Fibroblast of skin of abdomen (primary cell): ENCODE measurements around the gene EXOC3L1. TPM values are rescaled to one million over a fixed set of nuclear protein-coding genes. Genes with fewer than 3 reads are reported as not detected.

Source experiments
- DNase-seq: peaks from one replicate; pipeline ENCODE4 v3.0.0-alpha.2; 2013
- polyA plus RNA-seq, 2 experiments: library from polyadenylated mRNA; unstranded; fragments of 120-200 nt; gene quantifications; one replicate each; pipeline ENCODE4 v1.2.1, GENCODE V29; 2013; ENCODE audit not compliant: insufficient read length in 2 of 2

The EXOC3L1 gene
- 0.42 TPM for polyA plus RNA-seq (2013, experiment 1 of 2; ENCODE audit: insufficient read length)
- polyA plus RNA-seq (2013, experiment 2 of 2; ENCODE audit: insufficient read length) = 0.32 TPM

GRCh38 chr16:67190041-67190440, at the start of gene EXOC3L1:
TSS of gene EXOC3L1 (minus strand) at chr16:67190136. CDS start at chr16:67189676, 460 bp downstream.
- DNase-seq = no peak

- DNase-seq = no peak
Observed at GRCh38 chr16:67238806-67239470, 49.0 kb upstream of the EXOC3L1 start.

- no peak for DNase-seq
Observed at GRCh38 chr16:67238278-67238575, 48.3 kb upstream of the EXOC3L1 start.

- DNase-seq = no peak
Observed at GRCh38 chr16:67237396-67238277, 47.7 kb upstream of the EXOC3L1 start.

GRCh38 chr16:67236563-67237395, 46.8 kb upstream of the EXOC3L1 start:
- peak; percentile 34 for DNase-seq

- DNase-seq = no peak
Observed at GRCh38 chr16:67235816-67236562, 46.1 kb upstream of the EXOC3L1 start.

GRCh38 chr16:67234180-67234597, 44.3 kb upstream of the EXOC3L1 start:
- DNase-seq = no peak

GRCh38 chr16:67233596-67233995, 43.7 kb upstream of the EXOC3L1 start:
- no peak for DNase-seq

- no peak for DNase-seq
Observed at GRCh38 chr16:67230809-67231660, 41.1 kb upstream of the EXOC3L1 start.

GRCh38 chr16:67229906-67230808, 40.2 kb upstream of the EXOC3L1 start:
- no peak for DNase-seq

- no peak for DNase-seq
Observed at GRCh38 chr16:67228905-67229304, 39.0 kb upstream of the EXOC3L1 start.

- DNase-seq = no peak
Observed at GRCh38 chr16:67228034-67228785, 38.3 kb upstream of the EXOC3L1 start.

- no peak for DNase-seq
Observed at GRCh38 chr16:67227567-67227921, 37.6 kb upstream of the EXOC3L1 start.

GRCh38 chr16:67226804-67227566, 37.0 kb upstream of the EXOC3L1 start, which contains the start of gene TMEM208:
TSS of gene TMEM208 (plus strand) at chr16:67227130. CDS start at chr16:67227219, 89 bp downstream.
- DNase-seq = peak; percentile 99

- no peak for DNase-seq
Observed at GRCh38 chr16:67226295-67226803, 36.4 kb upstream of the EXOC3L1 start.

GRCh38 chr16:67223992-67224391, 34.1 kb upstream of the EXOC3L1 start:
- no peak for DNase-seq

GRCh38 chr16:67216612-67217490, 26.9 kb upstream of the EXOC3L1 start:
- no peak for DNase-seq
